Measurements from ENCODE around the gene SH2B3. TPM values are rescaled to one million over a fixed set of nuclear protein-coding genes. Genes with fewer than 3 reads are reported as not detected.

Gene SH2B3
- total RNA-seq, 1 experiment from 2014 or later: 40.3 TPM

- no peak overlapping the region for H3K4ac ChIP-seq (ENCODE audit: low read depth, low read length)
- no peaks in the 10 kb centered on the region for H3K79me2 ChIP-seq (ENCODE audit: insufficient read depth, low read length)
- WGBS (ENCODE audit: extremely low coverage, insufficient read length, low lambda C conversion rate): no CpG with 5 or more reads among the region's 8 CpGs
- no peak for DNase-seq
- no peak overlapping the region for H2BK12ac ChIP-seq (ENCODE audit: insufficient read length, low read depth, low read length)
- TF ChIP-seq CTCF (conservative IDR thresholded peaks at IDR 0.05): no peak
- no peaks in the 10 kb centered on the region; the same call in 1 of the 2 replicates for H3K27me3 Mint-ChIP-seq (ENCODE audit: low read depth)
- no peak overlapping the region for H3K4me2 ChIP-seq (ENCODE audit: insufficient read depth, insufficient read length, low read length)
- no peak overlapping the region for H2BK15ac ChIP-seq (ENCODE audit: low read depth, low read length)
- no peak overlapping the region for H3K23ac ChIP-seq (ENCODE audit: insufficient read length, low read depth, low read length)
- H3K4me1 ChIP-seq (ENCODE audit: insufficient read depth, low read length): no peaks in the 10 kb centered on the region
- no peaks in the 10 kb centered on the region for H4K20me1 ChIP-seq (ENCODE audit: control insufficient read depth, insufficient read depth, insufficient read length)
- no peaks in the 10 kb centered on the region for H3K27me3 ChIP-seq (ENCODE audit: insufficient read depth, low read length)
- H2BK5ac ChIP-seq (ENCODE audit: insufficient read length, low read length): no peak overlapping the region
- no peak overlapping the region for H3K14ac ChIP-seq (ENCODE audit: insufficient read depth, low read length)
- no peaks in the 10 kb centered on the region for H3K9me3 ChIP-seq (ENCODE audit: control insufficient read depth, low read depth, low read length)
- H3K27ac Mint-ChIP-seq: no peak overlapping the region
- H3K23me2 ChIP-seq (ENCODE audit: insufficient read length, low read depth, low read length, poor library complexity, severe bottlenecking): no peaks in the 10 kb centered on the region
- no peaks in the 10 kb centered on the region for H3K36me3 Mint-ChIP-seq (ENCODE audit: insufficient read depth in 1 of 3, low read depth in 3 of 3)
- H3T11ph ChIP-seq (ENCODE audit: low read length): no peak overlapping the region
- no peaks in the 10 kb centered on the region for H3K9me3 Mint-ChIP-seq
- no peak overlapping the region for H4K5ac ChIP-seq (ENCODE audit: insufficient read length, low read depth, low read length)
- H2AK5ac ChIP-seq (ENCODE audit: insufficient read length, low read length): no peak overlapping the region
- peaks cover 0 to 2% of the 10 kb centered on the region in 2 experiments; a peak in 1 of 4 replicates for H3K4me1 Mint-ChIP-seq
- no peak overlapping the region for H3K9ac ChIP-seq (ENCODE audit: extremely low read depth, insufficient read length, low read length)
- H3K79me1 ChIP-seq (ENCODE audit: insufficient read depth, low read depth, low read length, poor library complexity, severe bottlenecking): no peaks in the 10 kb centered on the region
- H4K91ac ChIP-seq (ENCODE audit: insufficient read length, low read depth, low read length): no peak overlapping the region
- H2BK20ac ChIP-seq (ENCODE audit: low read depth, low read length, poor library complexity, severe bottlenecking): no peak overlapping the region
- no peak overlapping the region for H3K18ac ChIP-seq (ENCODE audit: insufficient read length, low read depth, low read length)
- H3K56ac ChIP-seq (ENCODE audit: insufficient read length, low read depth, low read length): no peak overlapping the region
- no peak overlapping the region for H3K4me3 Mint-ChIP-seq
- H3K27ac ChIP-seq (ENCODE audit: insufficient read length, low read depth, low read length): no peak overlapping the region
- H4K8ac ChIP-seq (replicated peaks; ENCODE audit: insufficient read length, low read depth, low read length): no peak overlapping the region
- no peak overlapping the region for H2BK120ac ChIP-seq (ENCODE audit: low read depth, low read length, poor library complexity, severe bottlenecking)
- H2AFZ ChIP-seq (ENCODE audit: low read length): no peak overlapping the region
These were observed 11.2 kb upstream of the SH2B3 start for GRCh38 chr12:111394480-111394879.

Measured in H9 (cell line).